PC-9 (cell line): Measurements from ENCODE around the gene TIGD7.

Source experiments
- EZH2 ChIP-seq: fragments of 200-600 bp; sonication (generic); IDR thresholded peaks from 2 replicates; pipeline ENCODE4 v1.8.0; 2017; ENCODE audit warnings: antibody characterized with exemption, low read depth
- TF ChIP-seq, protein P1 (sequence below): fragments of 200-600 bp; sonication (generic); conservative IDR thresholded peaks from 2 replicates; pipeline ENCODE4 v1.6.1; 2017; ENCODE audit warnings: mixed run types, antibody characterized with exemption, mild to moderate bottlenecking, moderate library complexity

DNA sequence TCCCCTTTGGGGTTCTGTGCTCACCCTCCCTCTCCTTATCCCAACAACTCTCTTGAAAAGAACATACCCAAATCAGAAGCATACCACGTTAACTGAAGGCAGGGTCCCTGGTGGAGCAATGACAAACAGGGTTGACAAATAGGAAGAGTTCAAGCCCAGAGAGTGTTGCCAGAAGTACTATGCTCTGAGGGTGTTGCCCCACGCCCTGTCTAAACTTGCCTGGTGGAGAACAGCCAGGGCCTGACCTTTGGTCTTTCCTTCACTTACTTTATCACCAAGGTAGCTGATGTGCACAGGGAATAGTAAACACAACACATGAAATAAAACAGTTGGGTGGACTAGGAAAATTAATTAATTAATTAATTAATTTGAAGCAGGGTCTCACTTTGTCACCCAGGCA, 23.4 kb upstream of the TIGD7 start:
- TF ChIP-seq, protein P1, sequence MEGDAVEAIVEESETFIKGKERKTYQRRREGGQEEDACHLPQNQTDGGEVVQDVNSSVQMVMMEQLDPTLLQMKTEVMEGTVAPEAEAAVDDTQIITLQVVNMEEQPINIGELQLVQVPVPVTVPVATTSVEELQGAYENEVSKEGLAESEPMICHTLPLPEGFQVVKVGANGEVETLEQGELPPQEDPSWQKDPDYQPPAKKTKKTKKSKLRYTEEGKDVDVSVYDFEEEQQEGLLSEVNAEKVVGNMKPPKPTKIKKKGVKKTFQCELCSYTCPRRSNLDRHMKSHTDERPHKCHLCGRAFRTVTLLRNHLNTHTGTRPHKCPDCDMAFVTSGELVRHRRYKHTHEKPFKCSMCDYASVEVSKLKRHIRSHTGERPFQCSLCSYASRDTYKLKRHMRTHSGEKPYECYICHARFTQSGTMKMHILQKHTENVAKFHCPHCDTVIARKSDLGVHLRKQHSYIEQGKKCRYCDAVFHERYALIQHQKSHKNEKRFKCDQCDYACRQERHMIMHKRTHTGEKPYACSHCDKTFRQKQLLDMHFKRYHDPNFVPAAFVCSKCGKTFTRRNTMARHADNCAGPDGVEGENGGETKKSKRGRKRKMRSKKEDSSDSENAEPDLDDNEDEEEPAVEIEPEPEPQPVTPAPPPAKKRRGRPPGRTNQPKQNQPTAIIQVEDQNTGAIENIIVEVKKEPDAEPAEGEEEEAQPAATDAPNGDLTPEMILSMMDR = no peak
- TF ChIP-seq EZH2 = no peak
